Right renal cortex interstitium (tissue), 3 donors: ENCODE measurements around the gene SLC7A11. TPM values are rescaled to one million over a fixed set of nuclear protein-coding genes. Genes with fewer than 3 reads are reported as not detected.
"Not testable (repeated sequence)": the region's sequence is repeated elsewhere in the genome, so short reads cannot be mapped to it uniquely, and the experiment has no call there.

Experiments used
- DNase-seq, 3 donors: peaks; one replicate each; pipeline ENCODE4 v3.0.0-alpha.2; 2013; ENCODE audit warnings: low read depth in 3 of 3, low spot score in 2 of 3
- polyA plus RNA-seq, 3 donors: library from polyadenylated mRNA; unstranded; fragments of 120-200 nt; gene quantifications; one replicate each; pipeline ENCODE4 v1.2.1, GENCODE V29; 2013; ENCODE audit not compliant: insufficient read length in 3 of 3

The SLC7A11 gene
- polyA plus RNA-seq, 3 donors, result 1.7 to 2.2 (median 1.9) TPM

DNA sequence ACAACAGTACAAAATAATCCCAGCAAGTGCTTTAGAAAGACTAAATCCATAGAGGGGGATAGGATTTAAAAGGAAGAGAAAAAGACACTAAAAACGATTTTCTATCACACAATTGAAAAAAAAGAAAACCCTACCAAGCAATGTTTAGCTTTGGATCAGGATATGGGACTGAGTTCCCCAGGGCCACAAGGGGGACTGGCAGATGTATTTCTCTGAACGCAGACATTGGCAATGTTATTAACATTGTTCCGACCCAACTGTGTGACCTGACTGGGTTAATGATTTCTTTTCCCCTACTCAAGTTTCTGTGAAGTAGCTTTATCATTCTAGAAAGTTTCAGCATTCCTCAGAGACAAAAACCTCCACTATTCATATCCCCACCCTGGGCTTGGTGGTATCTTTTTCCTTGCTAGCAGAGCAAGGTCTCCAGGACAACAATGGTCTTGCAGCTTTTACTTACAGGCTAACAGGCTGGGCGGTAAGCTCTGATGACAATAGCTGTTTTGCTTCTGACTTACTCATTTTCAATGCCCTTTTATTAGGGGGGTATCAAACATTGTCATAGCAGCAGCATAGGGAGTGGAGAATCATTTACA is 25.8 kb downstream of the SLC7A11 start:
- DNase-seq, result no peak

DNA sequence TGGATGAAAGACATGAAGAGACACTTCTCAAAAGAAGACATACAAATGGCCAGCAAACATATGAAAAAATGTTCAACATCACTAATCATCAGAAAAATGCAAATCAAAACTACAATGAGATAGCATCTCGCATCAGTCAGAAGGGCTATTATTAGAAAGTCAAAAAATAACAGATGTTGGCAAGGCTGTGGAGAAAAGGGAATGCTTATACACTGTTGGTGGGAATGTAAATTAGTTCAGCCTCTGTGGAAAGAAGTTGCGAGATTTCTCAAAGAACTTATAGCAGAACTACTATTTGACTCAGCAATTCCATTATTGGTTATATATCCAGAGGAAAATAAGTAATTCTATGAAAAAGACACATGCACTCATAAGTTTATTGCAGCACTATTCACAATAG is 31.6 kb downstream of the SLC7A11 start:
- not testable (repeated sequence) for DNase-seq

DNA sequence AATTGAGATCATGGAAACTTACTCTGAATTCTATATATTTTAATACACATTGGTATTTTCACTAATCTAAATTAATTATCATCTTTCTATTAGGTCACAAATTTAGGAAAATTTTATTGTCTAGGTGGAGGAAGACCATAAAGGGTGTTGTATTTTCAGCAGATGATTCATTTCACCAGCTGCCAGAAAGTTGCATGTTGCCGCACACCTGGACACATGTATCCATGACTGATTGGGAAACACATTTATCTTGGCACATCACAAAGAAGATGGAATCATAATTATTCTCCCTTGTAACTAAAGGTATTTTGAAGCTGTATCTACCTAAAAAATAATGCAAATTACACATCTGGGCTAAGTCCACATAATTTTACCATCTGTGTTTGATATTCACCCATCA is 33.1 kb downstream of the SLC7A11 start:
- DNase-seq, result no peak

DNA sequence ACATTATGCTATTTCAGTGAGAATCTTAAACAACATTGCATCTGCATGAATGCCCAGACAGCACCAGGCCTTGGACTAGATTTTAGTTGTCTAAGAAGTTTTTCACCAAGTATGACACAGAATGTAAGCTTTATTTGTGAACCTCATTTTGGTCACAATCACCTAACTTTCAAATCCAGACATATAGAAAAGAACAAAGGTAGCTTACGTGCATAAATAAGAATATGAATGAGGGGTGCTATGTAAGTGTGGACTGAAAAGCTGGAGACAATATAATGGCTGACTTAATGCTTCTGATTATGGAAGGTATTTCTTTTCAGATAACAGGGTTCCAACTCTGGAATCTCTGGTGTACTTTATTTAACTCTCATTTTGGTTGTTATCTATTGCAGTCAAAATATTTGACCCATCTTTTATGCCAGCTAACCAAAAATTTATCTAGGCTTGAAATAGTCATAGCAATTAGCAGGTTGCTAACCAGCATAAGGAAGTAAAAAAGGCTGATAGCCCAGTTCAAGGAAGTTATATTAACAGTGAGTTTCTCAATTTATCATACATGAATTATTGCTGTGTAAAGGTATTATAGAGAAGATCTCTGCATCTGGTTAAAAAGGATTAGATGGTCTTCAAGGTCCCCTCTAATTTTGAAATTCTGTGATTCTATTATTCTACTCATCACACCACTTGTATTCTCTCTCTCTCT is 36.5 kb downstream of the SLC7A11 start:
- DNase-seq, result no peak

DNA sequence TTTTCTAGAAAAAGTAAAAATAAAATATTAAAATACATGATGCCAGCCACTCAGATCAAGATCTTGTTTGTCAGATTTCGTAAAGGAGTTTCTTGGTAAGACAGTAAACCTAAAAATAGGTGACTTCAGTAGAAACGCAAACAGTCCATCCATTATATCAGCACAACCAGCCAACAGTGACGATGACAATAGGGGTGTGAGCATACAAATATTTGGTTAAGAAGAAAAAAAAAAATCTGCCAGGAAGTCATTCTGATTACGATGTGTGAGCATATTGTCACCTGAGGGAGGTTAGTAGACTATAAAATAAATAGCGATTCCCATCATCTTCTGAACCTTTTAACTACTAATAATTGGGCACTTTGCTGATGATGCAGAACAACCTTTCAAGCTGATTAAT is 37.6 kb downstream of the SLC7A11 start:
- no peak for DNase-seq

DNA sequence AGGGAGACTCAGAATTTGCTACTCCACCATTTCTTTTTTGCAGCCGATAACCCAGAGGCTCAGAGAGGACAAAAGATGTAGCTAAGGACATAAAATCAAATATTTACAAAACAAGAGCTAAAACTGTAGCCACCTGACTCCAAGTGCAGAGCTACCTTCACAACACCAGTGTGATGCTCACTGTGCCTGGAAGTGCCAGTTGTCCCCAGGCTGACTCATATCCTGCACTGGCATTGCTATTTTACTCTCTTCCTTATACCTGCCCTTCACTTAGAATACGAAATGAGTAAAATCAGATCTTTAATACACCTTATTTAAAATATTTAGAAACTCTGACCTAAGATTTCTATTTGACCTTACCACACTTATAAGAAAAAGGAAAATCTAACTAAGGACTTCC is 39.5 kb downstream of the SLC7A11 start:
- DNase-seq, result no peak

DNA sequence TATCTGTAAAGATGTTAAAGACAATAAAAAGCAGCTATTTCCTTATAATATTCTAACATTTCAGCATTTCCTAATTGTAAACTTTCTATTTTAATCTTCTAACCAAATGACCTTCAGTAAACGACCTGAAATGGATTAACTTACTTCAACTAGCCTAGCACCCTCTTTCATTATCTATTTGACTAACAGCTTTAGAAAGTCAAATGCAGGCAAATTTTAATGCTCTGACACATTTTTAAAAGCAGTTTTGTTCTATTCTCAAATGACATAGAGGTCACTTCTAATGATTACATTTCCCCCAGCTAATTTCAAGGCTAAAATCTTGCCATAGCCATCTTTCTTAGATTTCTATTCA is 41.9 kb downstream of the SLC7A11 start:
- no peak for DNase-seq

DNA sequence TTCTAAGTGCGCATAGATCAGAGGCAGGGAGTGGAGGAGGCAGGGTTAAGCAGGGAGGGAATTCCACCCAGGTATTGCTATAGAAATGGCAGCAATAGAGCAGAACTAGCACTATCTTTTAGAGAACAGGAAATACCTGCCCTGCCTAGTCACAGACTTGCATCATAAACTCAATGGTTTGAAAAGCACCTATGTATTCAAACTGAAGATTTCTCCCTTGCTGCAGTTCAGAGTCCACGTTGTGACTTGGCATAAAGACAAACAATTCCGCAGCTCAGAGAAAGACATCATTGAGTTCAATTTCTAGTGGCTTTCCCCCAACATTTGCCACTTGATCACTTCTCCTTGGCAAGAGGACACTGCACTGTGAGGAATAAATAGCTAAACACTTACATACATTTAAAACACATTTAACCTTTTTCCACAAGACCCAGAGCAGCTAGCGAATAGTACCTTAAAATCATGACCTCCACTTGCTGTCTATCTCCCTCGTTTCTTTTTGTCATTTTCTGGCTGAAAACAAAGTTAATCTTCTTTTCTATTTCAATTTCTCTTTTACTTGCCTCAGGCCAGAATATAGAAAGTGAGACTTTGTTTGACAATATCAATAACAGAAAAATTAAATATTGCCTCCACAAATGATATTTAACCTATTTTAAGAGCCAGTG is 42.4 kb downstream of the SLC7A11 start:
- DNase-seq, result no peak

DNA sequence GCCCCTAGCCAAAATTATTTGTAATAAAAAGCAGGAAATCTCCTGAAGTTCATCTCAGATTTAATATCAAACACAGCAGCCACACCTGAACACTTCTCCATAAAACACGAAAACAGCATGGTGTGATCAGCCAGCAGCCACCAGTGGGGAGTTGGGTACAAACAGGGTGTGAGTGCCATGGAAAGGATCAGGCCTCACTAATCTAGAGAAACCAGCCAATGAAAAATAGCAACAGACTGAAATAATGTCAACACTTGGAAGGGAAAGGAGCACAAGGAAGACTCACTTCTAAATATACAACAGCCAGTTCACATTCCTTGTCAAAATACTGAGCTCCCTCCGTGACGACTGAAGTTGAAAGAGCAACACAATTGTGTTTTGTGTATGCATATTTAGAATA is 46.0 kb downstream of the SLC7A11 start:
- DNase-seq, result no peak

DNA sequence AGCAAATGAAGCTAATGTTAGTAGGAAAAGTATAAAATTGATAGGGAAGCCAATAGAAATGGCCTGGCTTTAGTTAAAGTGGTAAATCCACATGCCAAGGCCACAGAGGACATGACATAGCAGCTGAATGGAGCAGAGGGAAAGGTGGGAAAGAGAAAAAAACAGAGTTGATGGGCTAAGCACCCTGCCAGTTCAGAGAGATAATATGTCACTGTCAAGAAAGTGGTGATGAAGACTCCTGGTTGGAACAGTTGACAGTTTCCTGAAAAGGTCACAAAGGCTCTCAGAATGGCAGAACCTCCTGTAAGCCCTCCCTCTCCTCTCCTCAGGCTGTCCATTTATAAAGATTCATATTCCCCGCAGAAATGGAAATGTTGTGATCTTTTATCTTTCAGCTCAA is 48.2 kb downstream of the SLC7A11 start:
- no peak for DNase-seq

DNA sequence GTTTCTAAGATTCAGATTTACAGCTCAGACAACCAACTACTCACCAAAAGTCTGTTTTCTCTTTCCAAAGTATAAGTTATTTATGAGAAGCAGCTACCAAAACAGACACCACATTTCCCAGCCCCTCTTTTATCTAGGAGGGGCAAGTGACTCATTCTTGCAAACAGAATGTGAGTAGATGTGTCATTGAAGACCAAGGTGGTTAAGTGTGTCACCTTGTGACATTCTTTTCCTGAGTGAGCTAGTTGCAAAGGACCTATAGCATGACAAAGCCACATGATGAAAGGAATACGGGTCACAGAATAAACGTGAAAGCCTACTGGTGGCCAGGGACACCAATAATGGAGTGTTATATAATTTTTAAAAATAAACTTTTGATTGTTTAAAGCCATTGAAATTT is 50.0 kb downstream of the SLC7A11 start:
- DNase-seq, result no peak

DNA sequence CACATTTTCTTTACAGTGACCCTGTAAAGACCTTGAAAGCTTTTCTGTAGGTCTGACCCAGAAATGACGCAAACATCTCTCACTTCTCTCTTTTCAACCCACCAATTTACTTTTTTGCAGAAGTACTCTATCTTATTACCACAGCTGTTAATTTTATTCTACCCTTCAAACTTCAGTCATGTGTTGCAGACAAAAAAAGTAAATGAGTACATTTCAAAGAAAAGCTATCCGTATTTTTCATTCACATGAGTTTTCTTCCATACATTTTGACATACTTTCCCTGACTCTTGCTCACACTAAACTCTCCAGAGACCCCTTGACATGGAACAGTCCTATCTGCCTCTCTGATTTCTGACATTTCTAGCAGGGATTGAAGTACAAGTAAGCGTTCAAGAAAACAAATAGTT is 51.7 kb downstream of the SLC7A11 start:
- DNase-seq, result no peak

DNA sequence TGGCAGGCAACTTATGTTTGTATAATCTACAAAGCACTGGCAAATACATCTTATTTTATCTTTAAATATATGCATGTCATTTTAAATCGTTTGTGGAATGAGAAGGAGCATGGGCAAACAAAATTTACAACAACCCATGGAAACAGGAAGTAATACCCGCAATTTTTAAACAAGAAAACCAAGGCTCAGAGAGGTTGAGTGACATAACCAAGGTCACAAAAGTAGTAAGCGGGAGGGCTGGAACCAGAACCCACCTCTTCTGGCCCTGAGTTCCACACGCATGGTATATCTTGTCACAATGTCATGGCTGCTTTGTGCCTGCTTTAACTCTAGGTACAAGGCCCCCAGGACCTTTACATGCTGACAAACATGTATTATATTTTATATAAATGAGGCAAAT is 52.9 kb downstream of the SLC7A11 start:
- DNase-seq, result no peak

DNA sequence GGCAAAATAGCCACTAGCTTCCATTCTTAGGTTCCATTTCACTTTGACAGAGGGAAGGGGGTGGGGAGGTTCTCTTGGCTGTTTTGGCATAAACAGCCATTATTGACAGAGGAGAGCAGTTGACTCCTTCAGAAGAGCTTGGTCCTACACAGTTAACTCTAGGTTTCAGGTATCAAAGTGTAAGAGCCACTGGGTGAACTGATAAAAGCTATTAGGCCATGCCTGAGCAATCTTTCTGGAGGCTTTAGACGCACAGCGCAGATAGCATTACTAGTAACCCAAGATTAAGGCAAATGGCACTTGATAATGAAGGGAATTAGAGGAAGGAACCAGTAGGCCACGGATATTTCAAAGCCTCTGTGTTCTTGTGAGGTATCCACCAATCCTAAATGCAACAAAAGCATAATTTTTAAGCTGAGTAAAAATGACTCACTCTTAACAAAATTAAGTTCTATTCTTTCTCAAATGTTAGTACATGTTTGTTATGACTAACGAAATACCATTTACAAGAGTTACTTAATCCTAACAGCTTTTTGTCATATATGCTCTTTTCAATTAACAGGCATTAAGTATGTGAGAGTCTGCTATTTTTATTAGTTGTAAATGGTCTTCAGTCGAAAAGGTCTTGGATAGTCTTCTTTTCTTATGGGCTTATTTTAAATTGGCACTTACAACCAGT is 53.6 kb downstream of the SLC7A11 start:
- DNase-seq, result no peak

DNA sequence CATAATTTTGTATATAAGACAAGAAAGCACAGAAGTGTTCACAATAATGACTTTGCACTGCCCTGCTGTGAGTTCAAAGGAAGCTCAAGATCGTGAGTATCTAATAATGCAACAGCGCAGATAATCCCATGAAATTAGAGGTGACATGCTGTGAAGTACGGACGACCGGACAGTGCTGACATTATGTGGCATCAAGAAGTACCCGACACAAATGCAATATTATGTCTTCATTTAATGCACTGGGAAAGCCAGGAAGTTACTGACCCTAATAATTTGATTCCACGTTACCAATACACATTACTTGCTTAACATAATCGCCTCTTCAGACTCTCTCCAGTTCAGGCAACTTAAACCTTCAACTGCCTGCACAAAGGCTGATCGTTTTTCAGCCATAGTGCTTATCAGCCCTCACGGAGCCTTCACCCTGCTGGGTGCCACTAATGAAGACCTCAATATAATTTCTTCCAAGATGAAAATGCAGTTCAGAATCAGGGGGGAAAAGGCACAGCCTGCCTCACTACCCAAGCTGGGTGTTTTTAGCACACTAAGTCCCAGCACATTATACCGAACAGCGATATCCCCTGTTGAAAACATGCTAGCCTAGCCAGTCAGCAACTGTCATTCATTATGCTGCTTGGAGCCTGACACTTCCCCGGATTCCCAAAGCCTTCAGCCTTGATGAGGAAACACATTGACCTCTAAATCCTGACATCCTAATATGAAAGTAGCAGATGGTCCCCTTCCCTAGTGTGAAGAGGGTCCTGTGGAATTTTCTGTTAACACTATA is 56.1 kb downstream of the SLC7A11 start:
- DNase-seq, result no peak

DNA sequence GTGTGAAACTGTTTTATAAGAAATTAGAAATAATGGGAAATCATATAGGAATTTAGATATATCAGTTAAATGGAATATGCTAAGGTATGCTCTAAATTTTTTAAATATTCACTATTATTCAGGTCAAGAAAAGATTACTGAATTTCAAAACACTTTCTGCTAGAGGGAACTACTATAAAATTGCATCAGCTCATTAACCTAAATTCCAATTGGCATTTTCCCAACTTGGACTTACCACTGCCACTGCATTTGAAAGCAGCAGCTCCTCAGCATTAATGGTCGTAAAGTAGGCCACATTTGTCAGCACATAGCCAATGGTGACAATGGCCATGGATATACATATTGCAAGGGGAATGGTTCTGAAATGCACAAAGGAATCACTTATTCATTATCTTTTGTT is 57.3 kb downstream of the SLC7A11 start:
- no peak for DNase-seq

DNA sequence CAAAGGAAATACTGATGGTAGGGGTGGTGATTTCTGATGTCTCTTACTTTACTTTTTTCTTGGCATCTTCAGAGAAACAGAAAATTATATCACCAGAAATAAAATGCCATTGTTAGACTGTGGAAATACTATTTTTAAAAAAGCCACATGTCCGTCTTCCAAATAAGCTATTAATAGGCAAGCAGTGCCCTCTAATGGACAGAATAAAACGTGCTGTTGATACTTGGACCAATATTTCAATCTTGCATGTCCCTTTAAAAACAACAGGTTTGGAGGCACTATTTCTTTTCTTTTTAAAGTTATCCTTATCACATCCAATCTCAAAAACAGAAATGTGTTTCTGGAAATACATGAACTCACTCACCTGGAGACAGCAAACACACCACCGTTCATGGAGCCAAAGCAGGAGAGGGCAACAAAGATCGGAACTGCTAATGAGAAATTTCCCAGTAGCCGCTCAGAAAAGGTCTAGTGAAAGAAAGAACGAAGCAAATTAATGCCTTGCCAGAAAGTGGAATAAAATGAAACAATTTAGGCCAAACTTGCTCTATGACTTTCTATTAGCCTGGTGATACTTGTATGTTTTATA is 59.2 kb downstream of the SLC7A11 start:
- DNase-seq, result no peak

DNA sequence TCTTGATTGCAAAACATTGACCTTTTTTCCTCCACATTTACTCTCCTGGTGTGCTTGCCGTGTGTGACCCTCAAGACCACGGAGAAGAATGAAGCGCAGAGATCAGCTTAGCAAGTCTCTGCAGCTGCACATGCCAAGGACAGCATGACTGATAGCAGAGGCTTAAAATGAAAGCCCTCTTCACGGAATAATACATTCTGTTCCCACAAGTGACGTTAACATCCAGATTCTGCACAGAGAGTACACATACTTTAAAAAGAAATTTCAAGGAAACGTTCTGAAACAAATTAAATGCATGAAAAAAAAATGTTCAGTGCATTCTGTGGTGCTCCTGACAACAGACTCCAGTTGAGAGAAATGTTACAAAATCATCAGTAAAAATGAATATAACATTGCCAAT is 60.9 kb downstream of the SLC7A11 start:
- no peak for DNase-seq

DNA sequence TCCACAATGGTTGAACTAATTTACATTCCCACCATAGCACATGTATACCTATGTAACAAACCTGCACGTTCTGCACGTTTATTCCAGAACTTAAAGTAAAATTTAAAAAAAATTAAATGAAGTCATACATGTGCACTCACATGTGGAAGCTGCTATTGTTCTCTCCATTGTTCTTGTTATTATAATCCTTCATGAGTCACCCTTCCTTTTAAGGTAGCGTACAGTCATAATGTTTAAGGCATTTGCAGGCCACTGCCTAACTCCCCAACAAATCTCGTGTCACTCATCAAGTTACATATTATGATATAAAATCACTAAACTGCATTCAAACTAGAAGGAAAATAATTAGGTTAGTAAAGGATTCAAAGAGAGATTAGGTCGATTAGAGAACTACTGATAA is 63.6 kb downstream of the SLC7A11 start:
- no peak for DNase-seq

DNA sequence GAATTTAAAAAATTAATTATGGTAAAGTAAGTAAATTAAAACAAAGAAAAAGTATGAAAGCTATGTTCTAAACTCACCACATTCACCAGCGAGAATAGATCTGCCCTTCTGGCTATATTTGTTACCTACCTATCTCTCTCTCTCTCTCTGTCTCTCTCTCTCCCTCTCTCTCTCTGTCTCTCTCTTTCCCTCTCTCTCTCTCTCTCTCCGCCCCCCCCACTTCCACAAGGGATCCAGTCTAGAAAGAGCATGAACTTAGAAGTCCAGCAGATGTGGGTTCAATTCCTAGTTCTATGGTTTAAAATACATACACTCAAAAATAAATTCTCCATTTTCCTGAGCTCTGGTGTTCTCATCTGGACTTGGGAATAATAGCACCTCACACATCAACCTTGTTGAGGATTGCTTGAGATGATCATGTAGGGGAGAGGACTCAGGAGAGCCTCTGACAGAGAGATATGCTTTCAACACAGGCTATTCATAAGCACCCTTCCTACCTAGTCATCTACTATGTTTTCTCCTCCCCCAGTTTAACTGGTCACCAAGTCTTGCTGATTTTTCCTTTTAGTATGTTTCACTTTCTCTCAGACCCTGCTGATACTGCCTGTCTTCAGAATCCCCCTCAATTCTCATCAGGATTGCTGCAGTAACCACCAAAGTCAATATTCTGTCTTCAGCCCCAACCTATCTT is 64.7 kb downstream of the SLC7A11 start:
- DNase-seq, result no peak
